ENCODE results near the gene MBNL1. TPM values are rescaled to one million over a fixed set of nuclear protein-coding genes. Genes with fewer than 3 reads are reported as not detected.

The MBNL1 gene
- total RNA-seq, 5 donors from 2014 or later (not counting 1 experiment from before 2014, with no cell fraction given), result 408 to 705 (median 423) TPM

DNA sequence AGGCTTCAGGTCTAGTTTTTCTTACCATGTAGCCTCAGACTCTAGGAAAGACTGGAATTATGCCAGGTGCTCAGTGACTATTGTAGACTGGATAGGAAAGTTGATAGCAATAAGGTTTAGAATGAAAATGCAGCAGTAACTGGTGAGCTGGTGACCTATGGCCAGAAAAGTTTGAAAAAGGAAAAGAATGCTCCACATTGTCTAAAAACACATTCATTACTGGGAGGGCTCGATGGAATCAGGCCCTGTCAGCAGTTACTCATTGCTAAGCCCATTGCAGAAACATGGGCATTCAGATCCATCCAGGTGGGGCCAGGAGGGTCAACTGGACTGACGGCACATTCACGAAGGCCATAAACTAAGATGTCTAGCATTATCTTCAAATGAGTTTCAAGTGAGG lies 8.7 kb upstream of the MBNL1 start:
- no peaks in the 10 kb centered on the region for H3K27me3 Mint-ChIP-seq
- Histone ChIP-seq H3K4me3 (ENCODE audit: control insufficient read depth in 1 of 2, extremely low read depth in 1 of 2, low read length in 1 of 2) (no peak overlapping the region), H3K4me1 (ENCODE audit: control insufficient read depth in 1 of 2, extremely low read depth in 1 of 2, insufficient read depth in 2 of 2, low read length in 2 of 2) (peaks cover 50 to 62% of the 10 kb centered on the region in 2 experiments), H3K9me3 (no peaks in the 10 kb centered on the region), H3K27me3 (replicated peaks in 1 of 2; ENCODE audit: control insufficient read depth in 2 of 2, extremely low read depth in 1 of 2, insufficient read depth in 2 of 2, low read length in 1 of 2) (no peaks in the 10 kb centered on the region), H3K36me3 (ENCODE audit: control insufficient read depth in 2 of 2, extremely low read depth in 1 of 2, insufficient read depth in 1 of 2, low read length in 1 of 2) (peaks cover 0 to 8% of the 10 kb centered on the region in 2 donors), H3K27ac (ENCODE audit: low read length) (peak overlapping the region; percentile 94)
- H3K4me3 Mint-ChIP-seq, result peak overlapping the region in 2 of 3 donors; percentile 7 to 64
- ATAC-seq (replicated peaks in 1 of 4), result no peak
- DNase-seq, result no peak
- CTCF ChIA-PET, result interaction anchor here in 1 of 2 donors (2.8 kb wide), 1 partner anchor 9 kb away, joined by 17 read pairs; the partner anchor contains the start of gene MBNL1
- peak overlapping the region; percentile 82 to 91 for H3K27ac Mint-ChIP-seq
- H3K36me3 Mint-ChIP-seq, result peaks cover 30% of the 10 kb centered on the region
- POLR2A ChIA-PET, result interaction anchor here (0.5 to 2.9 kb wide), 4 partner anchors 9 to 48 kb away, joined by 3 to 51 read pairs (median 4); partner anchors contain the start of gene MBNL1 (in 2 of the 2)
- no CpG with 5 or more reads among the region's 3 CpGs for WGBS (ENCODE audit: insufficient coverage)
- no peaks in the 10 kb centered on the region for H3K9me3 Mint-ChIP-seq
- H3K4me1 Mint-ChIP-seq, result peaks cover 84 to 89% (median 87%) of the 10 kb centered on the region in 3 donors

DNA sequence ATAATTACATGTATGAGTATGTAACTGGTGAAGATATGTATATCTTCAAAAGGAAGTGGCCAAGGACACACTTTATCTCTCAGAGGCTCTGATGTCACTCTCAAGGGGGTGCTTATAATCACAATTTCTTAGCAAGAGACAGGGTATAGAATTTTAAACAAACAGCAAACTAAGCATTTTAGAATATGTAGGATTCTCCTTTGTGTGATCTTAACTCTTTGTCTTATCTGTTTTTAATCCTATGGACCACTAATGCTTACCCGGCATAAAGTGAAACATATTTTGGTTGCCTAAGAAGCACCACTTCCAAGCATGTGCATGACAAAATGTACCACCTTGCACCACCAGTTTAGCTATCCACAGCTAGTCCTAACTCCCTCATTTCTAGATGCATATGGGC lies 8.2 kb upstream of the MBNL1 start:
- DNase-seq, result no peak
- ChIA-PET POLR2A (interaction anchor here (0.5 to 1.5 kb wide), 5 partner anchors 8 to 61 kb away, joined by 3 to 4 read pairs (median 3); partner anchors contain the start of gene MBNL1 (in 1 of the 2)), CTCF (no interaction called here)
- H3K27ac ChIP-seq (ENCODE audit: low read length), result peak overlapping the region; percentile 94
- WGBS (ENCODE audit: insufficient coverage), result 86% methylated on average over 1 of the region's 1 CpG
- no peak overlapping the region for H3K4me3 ChIP-seq (ENCODE audit: control insufficient read depth in 1 of 2, extremely low read depth in 1 of 2, low read length in 1 of 2)
- no peak for ATAC-seq (replicated peaks in 1 of 4)
- H3K4me1 Mint-ChIP-seq, result peaks cover 86 to 90% (median 87%) of the 10 kb centered on the region in 3 donors
- H3K9me3 ChIP-seq, result no peaks in the 10 kb centered on the region
- H3K27ac Mint-ChIP-seq, result peak overlapping the region; percentile 82 to 91
- no peaks in the 10 kb centered on the region for H3K9me3 Mint-ChIP-seq
- no peaks in the 10 kb centered on the region for H3K27me3 ChIP-seq (replicated peaks in 1 of 2; ENCODE audit: control insufficient read depth in 2 of 2, extremely low read depth in 1 of 2, insufficient read depth in 2 of 2, low read length in 1 of 2)
- H3K36me3 ChIP-seq (ENCODE audit: control insufficient read depth in 2 of 2, extremely low read depth in 1 of 2, insufficient read depth in 1 of 2, low read length in 1 of 2), result peaks cover 0 to 8% of the 10 kb centered on the region in 2 donors
- peaks cover 48 to 60% of the 10 kb centered on the region in 2 experiments for H3K4me1 ChIP-seq (ENCODE audit: control insufficient read depth in 1 of 2, extremely low read depth in 1 of 2, insufficient read depth in 2 of 2, low read length in 2 of 2)
- H3K4me3 Mint-ChIP-seq, result peak overlapping the region; percentile 6 to 64 (median 26)
- H3K36me3 Mint-ChIP-seq, result peaks cover 29% of the 10 kb centered on the region
- no peaks in the 10 kb centered on the region for H3K27me3 Mint-ChIP-seq

DNA sequence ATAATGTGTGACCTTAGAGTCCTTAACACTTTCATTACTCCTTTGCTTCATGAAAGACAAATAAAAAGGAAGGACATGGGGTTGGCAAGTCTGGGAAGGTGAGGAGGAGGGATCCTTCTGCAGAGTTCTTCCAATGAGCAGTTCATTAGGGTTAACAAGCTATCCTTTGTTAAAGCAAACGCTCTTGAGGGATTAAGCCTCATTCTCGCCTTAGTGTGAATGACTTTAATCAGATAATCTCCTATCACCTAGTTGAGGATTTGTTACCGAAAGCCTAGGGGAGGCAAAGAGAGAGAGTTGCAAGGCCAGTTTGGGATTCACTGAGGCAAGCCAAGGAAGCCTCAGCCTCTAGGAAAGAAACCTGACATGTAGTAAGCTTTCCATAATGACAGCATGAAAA lies 7.4 kb upstream of the MBNL1 start:
- peaks cover 0 to 8% of the 10 kb centered on the region in 2 donors for H3K36me3 ChIP-seq (ENCODE audit: control insufficient read depth in 2 of 2, extremely low read depth in 1 of 2, insufficient read depth in 1 of 2, low read length in 1 of 2)
- WGBS (ENCODE audit: insufficient coverage), result no CpG with 5 or more reads among the region's 3 CpGs
- Mint-ChIP-seq H3K4me3 (peak overlapping the region in 1 of 3 donors; percentile 64), H3K27ac (peak overlapping the region; percentile 66 to 91), H3K4me1 (peaks cover 85 to 89% (median 86%) of the 10 kb centered on the region in 3 donors), H3K36me3 (peaks cover 26% of the 10 kb centered on the region), H3K27me3 (no peaks in the 10 kb centered on the region), H3K9me3 (no peaks in the 10 kb centered on the region)
- no peak overlapping the region for H3K27ac ChIP-seq (ENCODE audit: low read length)
- H3K9me3 ChIP-seq, result no peaks in the 10 kb centered on the region
- no peaks in the 10 kb centered on the region for H3K27me3 ChIP-seq (replicated peaks in 1 of 2; ENCODE audit: control insufficient read depth in 2 of 2, extremely low read depth in 1 of 2, insufficient read depth in 2 of 2, low read length in 1 of 2)
- DNase-seq, result no peak
- H3K4me1 ChIP-seq (ENCODE audit: control insufficient read depth in 1 of 2, extremely low read depth in 1 of 2, insufficient read depth in 2 of 2, low read length in 2 of 2), result peaks cover 43 to 59% of the 10 kb centered on the region in 2 experiments
- no peak overlapping the region for H3K4me3 ChIP-seq (ENCODE audit: control insufficient read depth in 1 of 2, extremely low read depth in 1 of 2, low read length in 1 of 2)
- no peak for ATAC-seq (replicated peaks in 1 of 4)
- POLR2A ChIA-PET, result interaction anchor here (0.7 to 1.5 kb wide), 3 partner anchors 7 to 61 kb away, joined by 3 to 4 read pairs (median 3); partner anchors contain the start of gene MBNL1 (in 1 of the 2)
- CTCF ChIA-PET, result no interaction called here

DNA sequence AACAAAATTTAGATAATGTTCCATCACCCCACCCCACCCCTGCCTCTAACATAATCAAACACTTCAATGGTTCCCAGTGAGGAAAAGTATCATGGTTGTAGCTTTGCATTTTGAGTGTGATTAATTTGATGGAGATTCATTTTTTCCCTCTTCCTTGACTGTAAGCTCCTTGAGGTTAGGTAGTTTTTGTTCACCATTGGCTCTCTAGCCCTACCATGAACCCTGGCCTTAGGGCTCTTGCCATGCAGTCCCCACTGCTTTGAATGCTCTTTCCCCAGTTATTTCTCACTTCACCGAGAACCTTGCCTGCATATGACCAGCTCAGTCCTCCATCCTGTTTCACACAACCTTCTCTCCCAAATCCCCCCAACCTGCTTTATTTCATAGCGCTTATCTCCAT lies 5.0 kb upstream of the MBNL1 start:
- Histone ChIP-seq H3K36me3 (ENCODE audit: control insufficient read depth in 2 of 2, extremely low read depth in 1 of 2, insufficient read depth in 1 of 2, low read length in 1 of 2) (peaks cover 0 to 8% of the 10 kb centered on the region in 2 donors), H3K27ac (ENCODE audit: low read length) (no peak overlapping the region), H3K4me3 (ENCODE audit: control insufficient read depth in 1 of 2, extremely low read depth in 1 of 2, low read length in 1 of 2) (no peak overlapping the region), H3K9me3 (no peaks in the 10 kb centered on the region), H3K4me1 (ENCODE audit: control insufficient read depth in 1 of 2, extremely low read depth in 1 of 2, insufficient read depth in 2 of 2, low read length in 2 of 2) (peaks cover 46 to 55% of the 10 kb centered on the region in 2 experiments), H3K27me3 (replicated peaks in 1 of 2; ENCODE audit: control insufficient read depth in 2 of 2, extremely low read depth in 1 of 2, insufficient read depth in 2 of 2, low read length in 1 of 2) (no peaks in the 10 kb centered on the region)
- H3K9me3 Mint-ChIP-seq, result no peaks in the 10 kb centered on the region
- peaks cover 26% of the 10 kb centered on the region for H3K36me3 Mint-ChIP-seq
- ChIA-PET CTCF (interaction anchor here in 1 of 2 donors (1.2 kb wide), 1 partner anchor 21 kb away, joined by 3 read pairs; no protein-coding TSS in a partner anchor), POLR2A (interaction anchor here (0.6 to 1.0 kb wide), 4 partner anchors 8 to 59 kb away, joined by 3 read pairs; no protein-coding TSS in a partner anchor)
- DNase-seq (no peak), ATAC-seq (replicated peaks in 1 of 4) (no peak)
- peaks cover 83 to 87% (median 86%) of the 10 kb centered on the region in 3 donors for H3K4me1 Mint-ChIP-seq
- H3K27ac Mint-ChIP-seq, result peak overlapping the region; percentile 81 to 89
- H3K27me3 Mint-ChIP-seq, result no peaks in the 10 kb centered on the region
- peak overlapping the region in 1 of 3 donors; percentile 5 for H3K4me3 Mint-ChIP-seq
- 83% methylated on average over 1 of the region's 2 CpGs for WGBS (ENCODE audit: insufficient coverage)

DNA sequence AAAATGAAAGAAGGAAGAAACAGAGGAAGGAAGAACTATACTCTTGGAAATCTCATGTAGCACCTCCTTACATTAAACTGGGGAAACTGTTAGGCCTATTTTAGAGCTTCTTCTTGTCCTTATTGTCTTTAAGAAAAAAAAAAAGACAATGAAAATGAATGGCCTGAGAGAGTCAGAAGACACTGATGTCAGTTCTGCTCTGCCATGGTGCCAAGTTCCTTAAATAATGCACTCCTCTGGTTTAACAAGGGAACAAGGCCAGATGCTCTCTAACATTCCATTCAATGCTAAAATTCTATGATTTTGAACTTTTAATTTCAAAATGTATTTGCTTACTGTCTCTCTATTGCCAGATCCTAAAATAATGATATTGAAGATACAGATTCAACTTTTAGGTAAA lies 4.4 kb upstream of the MBNL1 start:
- H3K4me3 Mint-ChIP-seq, result peak overlapping the region in 2 of 3 donors; percentile 5 to 40
- CTCF ChIA-PET, result interaction anchor here in 1 of 2 donors (1.2 kb wide), 1 partner anchor 21 kb away, joined by 3 read pairs; no protein-coding TSS in a partner anchor
- Histone ChIP-seq H3K27ac (ENCODE audit: low read length) (no peak overlapping the region), H3K36me3 (ENCODE audit: control insufficient read depth in 2 of 2, extremely low read depth in 1 of 2, insufficient read depth in 1 of 2, low read length in 1 of 2) (peaks cover 0 to 8% of the 10 kb centered on the region in 2 donors), H3K4me3 (ENCODE audit: control insufficient read depth in 1 of 2, extremely low read depth in 1 of 2, low read length in 1 of 2) (no peak overlapping the region), H3K4me1 (ENCODE audit: control insufficient read depth in 1 of 2, extremely low read depth in 1 of 2, insufficient read depth in 2 of 2, low read length in 2 of 2) (peaks cover 42 to 49% of the 10 kb centered on the region in 2 experiments), H3K9me3 (no peaks in the 10 kb centered on the region), H3K27me3 (replicated peaks in 1 of 2; ENCODE audit: control insufficient read depth in 2 of 2, extremely low read depth in 1 of 2, insufficient read depth in 2 of 2, low read length in 1 of 2) (no peaks in the 10 kb centered on the region)
- H3K27me3 Mint-ChIP-seq, result no peaks in the 10 kb centered on the region
- ATAC-seq (replicated peaks in 1 of 4) (no peak), DNase-seq (no peak)
- peaks cover 26% of the 10 kb centered on the region for H3K36me3 Mint-ChIP-seq
- POLR2A ChIA-PET, result interaction anchor here in 1 of 2 donors (0.6 to 0.7 kb wide), 2 partner anchors 12 to 71 kb away, joined by 3 read pairs; no protein-coding TSS in a partner anchor
- H3K27ac Mint-ChIP-seq, result peak overlapping the region; percentile 81 to 89
- no peaks in the 10 kb centered on the region for H3K9me3 Mint-ChIP-seq
- H3K4me1 Mint-ChIP-seq, result peaks cover 78 to 81% (median 80%) of the 10 kb centered on the region in 3 donors

DNA sequence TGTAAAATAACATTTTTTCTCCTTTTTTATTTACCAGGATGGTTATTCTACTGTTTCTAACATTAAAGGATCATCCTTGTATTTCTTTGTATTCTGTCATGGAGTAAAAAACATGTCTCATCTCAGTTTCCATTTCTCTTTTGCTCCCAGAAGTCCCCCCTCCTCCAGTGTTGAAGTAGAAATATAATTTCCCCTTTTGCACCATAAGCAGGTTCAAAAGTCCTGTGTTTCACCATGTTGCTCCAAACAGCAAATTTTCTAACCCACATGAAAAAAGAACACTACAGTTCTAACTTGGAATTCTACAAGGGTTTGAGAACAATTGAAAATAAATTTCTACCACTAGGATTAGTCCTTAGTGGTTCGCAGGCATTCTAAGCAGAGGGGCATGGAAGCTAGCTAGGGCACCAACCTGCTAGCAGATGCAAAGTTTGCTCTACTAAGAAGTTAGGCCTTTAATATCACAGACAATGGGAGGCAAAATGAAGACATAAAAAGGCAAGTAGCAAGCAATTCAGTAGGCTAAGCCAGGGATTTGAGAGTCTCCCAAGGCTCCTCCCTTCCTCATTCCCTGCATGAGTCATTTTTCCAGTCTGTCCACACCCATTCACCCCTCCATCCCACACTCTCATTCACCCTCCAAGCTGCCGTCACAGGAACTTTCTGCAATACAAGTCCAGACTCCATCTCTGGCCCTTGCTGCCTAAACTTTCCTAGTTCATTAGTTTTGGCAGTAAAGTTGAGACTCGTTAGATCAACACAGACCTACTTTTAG lies 2.3 kb upstream of the MBNL1 start:
- Histone ChIP-seq H3K36me3 (ENCODE audit: control insufficient read depth in 2 of 2, extremely low read depth in 1 of 2, insufficient read depth in 1 of 2, low read length in 1 of 2) (peaks cover 0 to 8% of the 10 kb centered on the region in 2 donors), H3K27ac (ENCODE audit: low read length) (peak overlapping the region; percentile 95), H3K9me3 (no peaks in the 10 kb centered on the region), H3K4me3 (ENCODE audit: control insufficient read depth in 1 of 2, extremely low read depth in 1 of 2, low read length in 1 of 2) (peak overlapping the region in 1 of 2 donors; percentile 25), H3K4me1 (ENCODE audit: control insufficient read depth in 1 of 2, extremely low read depth in 1 of 2, insufficient read depth in 2 of 2, low read length in 2 of 2) (peaks cover 29 to 43% of the 10 kb centered on the region in 2 experiments), H3K27me3 (replicated peaks in 1 of 2; ENCODE audit: control insufficient read depth in 2 of 2, extremely low read depth in 1 of 2, insufficient read depth in 2 of 2, low read length in 1 of 2) (no peaks in the 10 kb centered on the region)
- POLR2A ChIA-PET, result no interaction called here
- no peaks in the 10 kb centered on the region for H3K9me3 Mint-ChIP-seq
- CTCF ChIA-PET, result interaction anchor here in 1 of 2 donors (1.4 kb wide), 1 partner anchor 82 kb away, joined by 7 read pairs; no protein-coding TSS in a partner anchor
- WGBS (ENCODE audit: insufficient coverage), result 55% methylated on average over 2 of the region's 3 CpGs
- ATAC-seq (replicated peaks in 1 of 4) (no peak), DNase-seq (no peak)
- no peaks in the 10 kb centered on the region for H3K27me3 Mint-ChIP-seq
- H3K36me3 Mint-ChIP-seq, result peaks cover 29% of the 10 kb centered on the region
- peak overlapping the region; percentile 94 for H3K27ac Mint-ChIP-seq
- peak overlapping the region; percentile 85 to 99 (median 86) for H3K4me3 Mint-ChIP-seq
- peaks cover 61 to 70% (median 64%) of the 10 kb centered on the region in 3 donors for H3K4me1 Mint-ChIP-seq
